ENCODE measurements around the gene MAGT1. TPM values are rescaled to one million over a fixed set of nuclear protein-coding genes. Genes with fewer than 3 reads are reported as not detected.
A peak's percentile ranks its signal among the peaks of the same experiment; 100 is the strongest.
"Not testable (repeated sequence)": the region's sequence is repeated elsewhere in the genome, so short reads cannot be mapped to it uniquely, and the experiment has no call there.

Gene MAGT1
- total and polyA plus RNA-seq, 2 experiments from 2014 or later = 50.5 to 58.9 TPM

- Histone ChIP-seq H3K9ac (peak overlapping the region; percentile 98; the same call in 1 of the 2 replicates), H3K4me1 (ENCODE audit: insufficient read depth) (peaks cover 5% of the 10 kb centered on the region; the same call in 1 of the 2 replicates), H3K27ac (no peak overlapping the region), H2AFZ (no peak overlapping the region), H3K9me2 (ENCODE audit: insufficient read depth) (no peaks in the 10 kb centered on the region), H3F3A (ENCODE audit: insufficient read depth) (0 out of 2 replicates have a peak, but pooled peaks cover 10% of the 10 kb centered on the region), H3K9me3 (ENCODE audit: low read depth) (no peaks in the 10 kb centered on the region), H3K27me3 (replicated peaks; ENCODE audit: insufficient read depth) (no peaks in the 10 kb centered on the region), H3K4me3 (peak overlapping the region; percentile 84), H3K36me3 (ENCODE audit: low read depth) (no peaks in the 10 kb centered on the region), H3K4me2 (ENCODE audit: unreplicated experiment) (peak overlapping the region; percentile 86), H3K79me2 (ENCODE audit: insufficient read depth) (peaks cover 63% of the 10 kb centered on the region), H4K20me1 (ENCODE audit: insufficient read depth) (no peaks in the 10 kb centered on the region)
- 89 to 97% methylated on average over 7 to 10 of the region's 10 CpGs for WGBS, 2 experiments (ENCODE audit: low coverage in 1 of 2, low lambda C conversion rate in 2 of 2, missing lambda C conversion rate in 2 of 2)
- in situ Hi-C loops (cut with MboI) = no loop called here
- TF ChIP-seq EZH2 (IDR thresholded peaks at IDR 0.05; ENCODE audit: insufficient read depth, poor library complexity, severe bottlenecking) = no peak
- TF ChIP-seq EZH2phosphoT487 (IDR thresholded peaks at IDR 0.05; ENCODE audit: insufficient read depth, low read depth) = no peak
- DNase-seq = no peak
Measured at GRCh38 chrX:77893713-77894112, 1.5 kb downstream of the MAGT1 start.

- Histone ChIP-seq H4K20me1 (ENCODE audit: insufficient read depth) (no peaks in the 10 kb centered on the region), H3K27ac (no peak overlapping the region), H3K4me2 (ENCODE audit: unreplicated experiment) (no peak overlapping the region), H3F3A (ENCODE audit: insufficient read depth) (0 out of 2 replicates have a peak, but pooled peaks cover 10% of the 10 kb centered on the region), H2AFZ (no peak overlapping the region), H3K4me3 (no peak overlapping the region), H3K4me1 (ENCODE audit: insufficient read depth) (peaks cover 5% of the 10 kb centered on the region; the same call in 1 of the 2 replicates), H3K79me2 (ENCODE audit: insufficient read depth) (peaks cover 71% of the 10 kb centered on the region), H3K36me3 (ENCODE audit: low read depth) (no peaks in the 10 kb centered on the region), H3K27me3 (replicated peaks; ENCODE audit: insufficient read depth) (no peaks in the 10 kb centered on the region), H3K9me3 (ENCODE audit: low read depth) (no peaks in the 10 kb centered on the region), H3K9ac (no peak overlapping the region), H3K9me2 (ENCODE audit: insufficient read depth) (no peaks in the 10 kb centered on the region)
- 93 to 100% methylated on average over 2 of the region's 2 CpGs for WGBS, 2 experiments (ENCODE audit: low coverage in 1 of 2, low lambda C conversion rate in 2 of 2, missing lambda C conversion rate in 2 of 2)
- TF ChIP-seq EZH2phosphoT487 (IDR thresholded peaks at IDR 0.05; ENCODE audit: insufficient read depth, low read depth) = no peak
- TF ChIP-seq EZH2 (IDR thresholded peaks at IDR 0.05; ENCODE audit: insufficient read depth, poor library complexity, severe bottlenecking) = no peak
- no peak for DNase-seq
- in situ Hi-C loops (cut with MboI) = no loop called here
Measured at GRCh38 chrX:77892887-77893286, 2.3 kb downstream of the MAGT1 start.

GRCh38 chrX:77881418-77881817, 13.8 kb downstream of the MAGT1 start:
- H3K9ac ChIP-seq; H3K9me2 ChIP-seq (ENCODE audit: insufficient read depth); H3K4me1 ChIP-seq (ENCODE audit: insufficient read depth); H2AFZ ChIP-seq; H3F3A ChIP-seq (ENCODE audit: insufficient read depth); H3K36me3 ChIP-seq (ENCODE audit: low read depth); DNase-seq; H3K4me2 ChIP-seq (ENCODE audit: unreplicated experiment); H4K20me1 ChIP-seq (ENCODE audit: insufficient read depth); H3K27ac ChIP-seq; H3K4me3 ChIP-seq; H3K27me3 ChIP-seq (replicated peaks; ENCODE audit: insufficient read depth); in situ Hi-C loops (cut with MboI); H3K9me3 ChIP-seq (ENCODE audit: low read depth): not testable (repeated sequence)
- WGBS, 2 experiments (ENCODE audit: low coverage in 1 of 2, low lambda C conversion rate in 2 of 2, missing lambda C conversion rate in 2 of 2) = 87 to 88% methylated on average over 1 to 4 of the region's 4 CpGs
- peaks cover 52% of the 10 kb centered on the region for H3K79me2 ChIP-seq (ENCODE audit: insufficient read depth)

- WGBS, 2 experiments (ENCODE audit: low coverage in 1 of 2, low lambda C conversion rate in 2 of 2, missing lambda C conversion rate in 2 of 2) = 97 to 99% methylated on average over 8 of the region's 8 CpGs
- TF ChIP-seq EZH2phosphoT487 (IDR thresholded peaks at IDR 0.05; ENCODE audit: insufficient read depth, low read depth) (no peak), EZH2 (IDR thresholded peaks at IDR 0.05; ENCODE audit: insufficient read depth, poor library complexity, severe bottlenecking) (no peak)
- no peak overlapping the region for H3K9ac ChIP-seq
- no peak overlapping the region for H3K27ac ChIP-seq
- H3K4me3 ChIP-seq = no peak overlapping the region
- H3F3A ChIP-seq (ENCODE audit: insufficient read depth) = no peaks in the 10 kb centered on the region
- H3K9me2 ChIP-seq (ENCODE audit: insufficient read depth) = no peaks in the 10 kb centered on the region
- H3K27me3 ChIP-seq (replicated peaks; ENCODE audit: insufficient read depth) = no peaks in the 10 kb centered on the region
- H3K36me3 ChIP-seq (ENCODE audit: low read depth) = no peaks in the 10 kb centered on the region
- no peaks in the 10 kb centered on the region for H4K20me1 ChIP-seq (ENCODE audit: insufficient read depth)
- peaks cover 16% of the 10 kb centered on the region for H3K79me2 ChIP-seq (ENCODE audit: insufficient read depth)
- H3K4me2 ChIP-seq (ENCODE audit: unreplicated experiment) = no peak overlapping the region
- DNase-seq = no peak
- no peaks in the 10 kb centered on the region for H3K9me3 ChIP-seq (ENCODE audit: low read depth)
- in situ Hi-C loops (cut with MboI) = no loop called here
- H3K4me1 ChIP-seq (ENCODE audit: insufficient read depth) = no peaks in the 10 kb centered on the region
- H2AFZ ChIP-seq = no peak overlapping the region
Measured at GRCh38 chrX:77875372-77875771, 19.9 kb downstream of the MAGT1 start.

- H3K4me1 ChIP-seq (ENCODE audit: insufficient read depth); H2AFZ ChIP-seq; H3F3A ChIP-seq (ENCODE audit: insufficient read depth); H3K9ac ChIP-seq; H3K79me2 ChIP-seq (ENCODE audit: insufficient read depth); H3K4me3 ChIP-seq; in situ Hi-C loops (cut with MboI); H3K9me3 ChIP-seq (ENCODE audit: low read depth); H3K4me2 ChIP-seq (ENCODE audit: unreplicated experiment); H3K9me2 ChIP-seq (ENCODE audit: insufficient read depth); DNase-seq; H3K27me3 ChIP-seq (replicated peaks; ENCODE audit: insufficient read depth); H4K20me1 ChIP-seq (ENCODE audit: insufficient read depth); H3K27ac ChIP-seq; H3K36me3 ChIP-seq (ENCODE audit: low read depth): not testable (repeated sequence)
- WGBS, 2 experiments (ENCODE audit: low coverage in 1 of 2, low lambda C conversion rate in 2 of 2, missing lambda C conversion rate in 2 of 2) = 79 to 85% methylated on average over 5 of the region's 5 CpGs
Measured at GRCh38 chrX:77831544-77831943, 63.7 kb downstream of the MAGT1 start.

GRCh38 chrX:77821989-77822388, 73.2 kb downstream of the MAGT1 start:
- H3K4me1 ChIP-seq (ENCODE audit: insufficient read depth); H4K20me1 ChIP-seq (ENCODE audit: insufficient read depth); H3K4me3 ChIP-seq; H3K27ac ChIP-seq; H2AFZ ChIP-seq; H3K27me3 ChIP-seq (replicated peaks; ENCODE audit: insufficient read depth); H3K79me2 ChIP-seq (ENCODE audit: insufficient read depth); H3K9ac ChIP-seq; in situ Hi-C loops (cut with MboI); H3F3A ChIP-seq (ENCODE audit: insufficient read depth); H3K9me2 ChIP-seq (ENCODE audit: insufficient read depth); H3K9me3 ChIP-seq (ENCODE audit: low read depth); DNase-seq; H3K4me2 ChIP-seq (ENCODE audit: unreplicated experiment); H3K36me3 ChIP-seq (ENCODE audit: low read depth): not testable (repeated sequence)
- 100% methylated on average over 2 of the region's 2 CpGs for WGBS, 2 experiments (ENCODE audit: low coverage in 1 of 2, low lambda C conversion rate in 2 of 2, missing lambda C conversion rate in 2 of 2)
